ENCODE results near the gene ID4. TPM values are rescaled to one million over a fixed set of nuclear protein-coding genes. Genes with fewer than 3 reads are reported as not detected.

Gene ID4
- polyA plus RNA-seq, 1 experiment, result 2.2 TPM

DNA sequence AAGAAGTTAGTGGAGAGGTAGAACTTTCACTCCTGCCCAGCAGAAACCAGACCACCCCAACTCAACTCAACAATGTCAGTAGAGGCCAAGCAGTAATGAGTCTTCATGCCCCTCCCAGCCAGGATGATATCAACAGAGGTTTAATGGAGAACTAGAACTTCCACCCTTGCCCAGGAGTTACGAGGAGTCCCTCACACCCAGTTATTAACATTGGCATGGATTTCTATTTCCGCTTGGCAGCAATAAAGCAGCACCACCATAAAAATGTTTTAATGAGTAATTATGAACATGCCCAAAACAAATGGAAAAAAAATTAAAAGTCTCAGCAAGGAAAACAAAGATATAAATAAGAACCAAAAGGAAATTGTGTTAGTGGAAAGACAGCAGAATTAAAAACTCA, 40.7 kb upstream of the ID4 start:
- no peak for DNase-seq (ENCODE audit: low read depth)
- H3K27me3 ChIP-seq (ENCODE audit: control insufficient read depth, insufficient read depth, low read length), result no peaks in the 10 kb centered on the region
- POLR2A ChIA-PET, result no interaction called here
- CTCF ChIA-PET, result no interaction called here
- H3K36me3 ChIP-seq (ENCODE audit: control insufficient read depth, insufficient read depth, low read length), result no peaks in the 10 kb centered on the region
- no peak overlapping the region for H3K4me3 ChIP-seq (ENCODE audit: low read depth, low read length)
- TF ChIP-seq, protein P1, sequence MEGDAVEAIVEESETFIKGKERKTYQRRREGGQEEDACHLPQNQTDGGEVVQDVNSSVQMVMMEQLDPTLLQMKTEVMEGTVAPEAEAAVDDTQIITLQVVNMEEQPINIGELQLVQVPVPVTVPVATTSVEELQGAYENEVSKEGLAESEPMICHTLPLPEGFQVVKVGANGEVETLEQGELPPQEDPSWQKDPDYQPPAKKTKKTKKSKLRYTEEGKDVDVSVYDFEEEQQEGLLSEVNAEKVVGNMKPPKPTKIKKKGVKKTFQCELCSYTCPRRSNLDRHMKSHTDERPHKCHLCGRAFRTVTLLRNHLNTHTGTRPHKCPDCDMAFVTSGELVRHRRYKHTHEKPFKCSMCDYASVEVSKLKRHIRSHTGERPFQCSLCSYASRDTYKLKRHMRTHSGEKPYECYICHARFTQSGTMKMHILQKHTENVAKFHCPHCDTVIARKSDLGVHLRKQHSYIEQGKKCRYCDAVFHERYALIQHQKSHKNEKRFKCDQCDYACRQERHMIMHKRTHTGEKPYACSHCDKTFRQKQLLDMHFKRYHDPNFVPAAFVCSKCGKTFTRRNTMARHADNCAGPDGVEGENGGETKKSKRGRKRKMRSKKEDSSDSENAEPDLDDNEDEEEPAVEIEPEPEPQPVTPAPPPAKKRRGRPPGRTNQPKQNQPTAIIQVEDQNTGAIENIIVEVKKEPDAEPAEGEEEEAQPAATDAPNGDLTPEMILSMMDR (IDR thresholded peaks at IDR 0.05; ENCODE audit: insufficient read depth, low read depth, low read length), result no peak

DNA sequence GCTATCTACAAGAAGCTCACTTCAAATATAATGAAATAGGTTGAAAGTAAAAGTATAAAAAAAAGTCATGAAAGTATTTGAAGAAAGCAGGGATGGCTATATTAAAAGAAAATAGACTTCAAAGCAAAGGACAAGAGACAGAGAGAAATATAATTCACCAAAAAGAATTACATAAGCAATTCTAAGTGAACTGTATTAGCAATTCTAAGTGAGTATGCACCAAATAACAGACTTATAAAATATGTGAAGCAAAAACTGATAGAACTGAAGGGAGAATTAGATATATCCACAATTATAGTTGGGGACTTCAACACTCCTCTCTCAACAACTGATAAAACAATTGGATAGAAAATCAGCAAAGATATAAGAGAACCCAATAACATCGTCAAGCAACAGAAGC, 38.8 kb upstream of the ID4 start:
- TF ChIP-seq, protein P1 (IDR thresholded peaks at IDR 0.05; ENCODE audit: insufficient read depth, low read depth, low read length), result no peak
- no peaks in the 10 kb centered on the region for H3K36me3 ChIP-seq (ENCODE audit: control insufficient read depth, insufficient read depth, low read length)
- DNase-seq (ENCODE audit: low read depth), result no peak
- ChIA-PET POLR2A (no interaction called here), CTCF (no interaction called here)
- no peaks in the 10 kb centered on the region for H3K27me3 ChIP-seq (ENCODE audit: control insufficient read depth, insufficient read depth, low read length)
- no peak overlapping the region for H3K4me3 ChIP-seq (ENCODE audit: low read depth, low read length)

DNA sequence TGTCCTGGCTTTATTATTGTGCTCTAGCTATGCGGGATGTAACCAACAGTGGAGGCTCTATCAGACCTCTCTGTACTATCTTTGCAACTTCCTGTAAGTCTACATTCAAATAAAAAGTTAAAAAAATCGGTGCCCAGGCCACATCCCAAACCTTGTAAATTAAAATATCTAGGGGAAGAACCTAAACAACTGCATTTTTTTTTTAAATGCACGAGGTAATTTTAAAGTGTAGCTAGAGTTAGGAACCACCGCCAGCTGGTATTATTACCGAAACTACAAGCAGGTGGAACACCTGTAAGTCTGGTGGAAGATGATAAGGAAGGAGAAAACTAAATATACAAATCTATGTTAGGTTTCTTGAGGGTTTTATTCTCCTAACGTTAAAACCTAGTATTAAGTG, 34.5 kb upstream of the ID4 start:
- TF ChIP-seq, protein P1 (IDR thresholded peaks at IDR 0.05; ENCODE audit: insufficient read depth, low read depth, low read length), result no peak
- DNase-seq (ENCODE audit: low read depth), result no peak
- CTCF ChIA-PET, result interaction anchor here (2.1 kb wide), 1 partner anchor 49 kb away, joined by 4 read pairs; no protein-coding TSS in a partner anchor
- Histone ChIP-seq H3K36me3 (ENCODE audit: control insufficient read depth, insufficient read depth, low read length) (no peaks in the 10 kb centered on the region), H3K27me3 (ENCODE audit: control insufficient read depth, insufficient read depth, low read length) (no peaks in the 10 kb centered on the region), H3K4me3 (ENCODE audit: low read depth, low read length) (no peak overlapping the region)
- POLR2A ChIA-PET, result no interaction called here

DNA sequence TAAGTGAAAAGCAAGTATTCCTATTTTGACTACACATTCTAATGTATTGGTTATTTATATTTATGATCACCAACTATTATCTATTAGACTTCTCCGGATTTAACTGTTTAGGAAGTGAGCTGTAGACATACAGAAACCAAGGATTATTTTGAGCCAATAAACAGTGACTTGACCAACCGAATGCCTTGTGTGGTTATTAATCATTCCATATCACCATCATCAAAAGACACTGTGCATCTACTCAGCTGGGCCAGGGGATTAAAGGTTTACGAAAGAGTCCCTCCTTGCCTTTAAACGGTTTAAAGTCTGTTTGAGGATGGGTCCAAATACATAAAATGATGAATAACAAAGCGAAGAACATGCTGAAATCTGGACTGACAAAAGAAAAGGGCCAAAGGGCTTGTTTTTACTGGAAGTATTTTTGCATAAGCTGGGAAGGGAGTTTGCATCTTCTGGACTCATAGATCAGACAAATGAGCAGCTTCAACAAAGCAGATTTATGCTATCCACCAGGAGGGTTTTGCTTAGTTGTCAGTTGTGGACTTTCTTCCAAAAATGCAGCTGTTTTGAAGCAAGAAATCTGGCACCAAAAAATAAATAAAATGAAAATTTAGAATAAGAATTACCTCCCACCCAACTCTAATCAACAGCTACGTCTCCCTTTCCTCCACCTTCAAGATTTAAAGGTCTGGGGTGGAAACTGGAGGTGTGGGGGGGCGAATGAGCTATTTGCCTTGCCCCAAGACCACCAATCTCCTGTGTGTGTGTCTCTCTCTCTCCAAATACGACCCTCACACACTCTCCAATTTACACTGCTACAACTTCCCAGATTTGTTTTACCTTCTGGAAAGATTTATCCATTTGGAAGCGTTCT, 33.6 kb upstream of the ID4 start:
- Histone ChIP-seq H3K27me3 (ENCODE audit: control insufficient read depth, insufficient read depth, low read length) (no peaks in the 10 kb centered on the region), H3K4me3 (ENCODE audit: low read depth, low read length) (peak overlapping the region; percentile 60), H3K36me3 (ENCODE audit: control insufficient read depth, insufficient read depth, low read length) (no peaks in the 10 kb centered on the region)
- ChIA-PET POLR2A (interaction anchor here (0.6 kb wide), 1 partner anchor 17 kb away, joined by 4 read pairs; no protein-coding TSS in a partner anchor), CTCF (interaction anchor here (0.5 to 2.1 kb wide), 4 partner anchors 33 to 684 kb away, joined by 3 to 4 read pairs (median 4); partner anchors contain the start of gene ID4)
- no peak for DNase-seq (ENCODE audit: low read depth)
- TF ChIP-seq, protein P1 (IDR thresholded peaks at IDR 0.05; ENCODE audit: insufficient read depth, low read depth, low read length), result no peak
